Measurements from ENCODE around the gene SLC35E3. TPM values are rescaled to one million over a fixed set of nuclear protein-coding genes. Genes with fewer than 3 reads are reported as not detected.
A peak's percentile ranks its signal among the peaks of the same experiment; 100 is the strongest.

Gene SLC35E3
- 1 to 10 TPM; 2.8 to 6.9 (median 3.7) TPM for total RNA-seq

DNA sequence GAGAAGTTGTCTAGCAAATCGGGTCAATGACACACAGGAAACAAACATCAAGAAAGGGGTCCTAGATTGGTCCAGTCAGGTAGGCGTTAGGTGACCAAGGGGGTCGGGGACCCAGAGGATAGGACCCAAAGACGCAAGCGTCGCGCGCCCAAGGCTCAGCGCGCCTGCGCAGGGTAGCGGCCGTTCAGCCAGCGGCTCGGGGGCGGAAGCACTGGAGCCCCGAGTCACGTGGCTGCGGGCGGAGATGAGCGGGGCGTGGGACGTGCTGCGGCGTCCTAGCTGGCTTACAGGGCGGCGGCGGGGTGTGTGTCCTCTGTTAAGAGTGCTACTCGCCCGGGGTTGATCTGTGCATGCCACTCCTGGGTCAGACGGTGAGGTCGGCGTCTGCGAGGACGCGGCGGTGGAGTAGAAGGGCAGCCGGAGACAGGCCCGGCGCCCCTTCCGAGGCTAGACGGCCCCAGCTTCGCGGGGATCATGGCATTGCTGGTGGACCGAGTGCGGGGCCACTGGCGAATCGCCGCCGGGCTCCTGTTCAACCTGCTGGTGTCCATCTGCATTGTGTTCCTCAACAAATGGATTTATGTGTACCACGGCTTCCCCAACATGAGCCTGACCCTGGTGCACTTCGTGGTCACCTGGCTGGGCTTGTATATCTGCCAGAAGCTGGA lies at the start of gene SLC35E3:
Gene SLC35E3 (plus strand): TSS at position 273 of the 668 bp plus-strand sequence. CDS start 202 bp downstream, at position 475.
- ATAC-seq (ENCODE audit: low FRiP score) (peak; percentile 97), DNase-seq (ENCODE audit: low spot score) (peak; percentile 66)
- TF ChIP-seq, protein P1, sequence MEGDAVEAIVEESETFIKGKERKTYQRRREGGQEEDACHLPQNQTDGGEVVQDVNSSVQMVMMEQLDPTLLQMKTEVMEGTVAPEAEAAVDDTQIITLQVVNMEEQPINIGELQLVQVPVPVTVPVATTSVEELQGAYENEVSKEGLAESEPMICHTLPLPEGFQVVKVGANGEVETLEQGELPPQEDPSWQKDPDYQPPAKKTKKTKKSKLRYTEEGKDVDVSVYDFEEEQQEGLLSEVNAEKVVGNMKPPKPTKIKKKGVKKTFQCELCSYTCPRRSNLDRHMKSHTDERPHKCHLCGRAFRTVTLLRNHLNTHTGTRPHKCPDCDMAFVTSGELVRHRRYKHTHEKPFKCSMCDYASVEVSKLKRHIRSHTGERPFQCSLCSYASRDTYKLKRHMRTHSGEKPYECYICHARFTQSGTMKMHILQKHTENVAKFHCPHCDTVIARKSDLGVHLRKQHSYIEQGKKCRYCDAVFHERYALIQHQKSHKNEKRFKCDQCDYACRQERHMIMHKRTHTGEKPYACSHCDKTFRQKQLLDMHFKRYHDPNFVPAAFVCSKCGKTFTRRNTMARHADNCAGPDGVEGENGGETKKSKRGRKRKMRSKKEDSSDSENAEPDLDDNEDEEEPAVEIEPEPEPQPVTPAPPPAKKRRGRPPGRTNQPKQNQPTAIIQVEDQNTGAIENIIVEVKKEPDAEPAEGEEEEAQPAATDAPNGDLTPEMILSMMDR (IDR thresholded peaks at IDR 0.05), result no peak

DNA sequence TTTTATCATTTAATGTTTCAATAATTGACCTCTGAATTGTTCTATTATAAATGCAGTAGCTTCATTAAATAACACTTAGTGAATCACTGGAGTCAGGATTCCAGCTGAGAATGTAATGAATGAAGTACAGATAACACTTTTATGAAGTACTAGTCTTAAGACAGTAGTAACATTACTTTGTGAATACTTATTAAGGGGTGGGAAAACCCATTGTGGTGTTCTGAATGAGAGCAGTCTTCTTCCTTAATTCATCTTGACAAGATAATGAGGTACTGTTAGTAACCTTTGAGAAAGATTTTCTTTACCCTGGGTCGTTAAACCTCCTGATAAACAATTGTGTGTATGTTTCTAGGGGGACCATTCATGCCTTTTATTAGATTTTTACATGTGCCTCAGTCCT lies 46.5 kb upstream of the SLC35E3 start:
- DNase-seq (ENCODE audit: low spot score) (no peak), ATAC-seq (ENCODE audit: low FRiP score) (no peak)
- TF ChIP-seq, protein P1 (IDR thresholded peaks at IDR 0.05), result no peak

DNA sequence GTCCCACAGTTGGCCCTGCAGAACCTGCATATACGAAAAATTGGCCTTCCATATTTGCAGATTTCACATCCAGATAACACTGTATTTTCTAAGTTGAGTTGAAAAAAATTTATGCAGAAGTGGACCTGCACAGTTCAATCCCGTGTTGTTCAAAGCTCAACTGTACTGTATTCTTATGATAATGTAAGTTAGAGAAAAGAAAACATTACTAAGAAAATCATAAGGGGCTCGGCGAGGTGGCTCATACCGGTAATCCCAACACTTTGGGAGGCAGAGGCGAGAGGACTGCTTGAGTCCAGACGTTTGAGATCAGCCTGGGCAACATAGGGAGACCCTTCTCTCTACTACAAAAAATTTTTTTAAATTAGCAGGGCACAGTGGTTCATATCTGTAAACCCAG lies 18.2 kb upstream of the SLC35E3 start:
- TF ChIP-seq, protein P1 (IDR thresholded peaks at IDR 0.05), result no peak
- ATAC-seq (ENCODE audit: low FRiP score), result no peak
- no peak for DNase-seq (ENCODE audit: low spot score)

DNA sequence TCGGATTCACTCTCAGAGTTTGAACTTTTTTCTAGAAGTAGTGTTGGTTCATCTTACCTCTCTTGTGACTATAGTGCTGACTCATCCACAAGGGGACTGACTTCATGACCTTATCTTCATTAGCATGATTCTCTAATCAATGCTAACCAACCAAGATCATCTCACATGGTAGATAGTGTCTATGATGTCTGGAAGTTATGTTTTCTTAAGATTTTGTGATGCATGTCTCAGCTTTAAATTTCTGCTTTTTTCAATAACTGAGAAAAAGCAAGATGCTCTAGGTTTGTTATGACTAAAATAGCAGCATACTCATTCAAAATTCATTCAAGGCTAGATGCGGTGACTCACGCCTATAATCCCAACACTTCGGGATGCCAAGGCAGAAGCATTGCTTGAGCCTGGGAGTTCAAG lies 12.3 kb upstream of the SLC35E3 start:
- DNase-seq (ENCODE audit: low spot score) (no peak), ATAC-seq (ENCODE audit: low FRiP score) (no peak)
- TF ChIP-seq, protein P1 (IDR thresholded peaks at IDR 0.05), result no peak

DNA sequence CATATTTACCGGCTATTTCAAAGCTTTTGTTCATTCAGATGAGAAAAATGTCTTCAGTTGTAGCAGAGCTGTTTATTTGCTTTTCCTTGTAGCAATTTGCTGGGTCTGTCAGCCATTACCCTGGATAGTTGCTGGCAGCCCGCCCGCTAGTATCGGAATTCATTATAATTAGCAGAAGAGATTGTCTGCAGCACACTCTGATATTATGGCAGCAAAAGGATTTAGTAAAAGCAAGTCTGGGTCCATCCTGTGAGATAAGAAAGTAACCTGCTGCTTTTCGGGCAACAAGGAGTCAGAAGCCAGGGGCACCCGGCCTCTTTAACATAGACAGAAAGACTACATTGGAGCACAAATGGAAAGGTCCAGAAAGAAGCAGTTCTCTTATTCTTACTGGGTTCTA lies 6.1 kb upstream of the SLC35E3 start:
- TF ChIP-seq, protein P1 (IDR thresholded peaks at IDR 0.05), result no peak
- ATAC-seq (ENCODE audit: low FRiP score) (no peak), DNase-seq (ENCODE audit: low spot score) (no peak)

DNA sequence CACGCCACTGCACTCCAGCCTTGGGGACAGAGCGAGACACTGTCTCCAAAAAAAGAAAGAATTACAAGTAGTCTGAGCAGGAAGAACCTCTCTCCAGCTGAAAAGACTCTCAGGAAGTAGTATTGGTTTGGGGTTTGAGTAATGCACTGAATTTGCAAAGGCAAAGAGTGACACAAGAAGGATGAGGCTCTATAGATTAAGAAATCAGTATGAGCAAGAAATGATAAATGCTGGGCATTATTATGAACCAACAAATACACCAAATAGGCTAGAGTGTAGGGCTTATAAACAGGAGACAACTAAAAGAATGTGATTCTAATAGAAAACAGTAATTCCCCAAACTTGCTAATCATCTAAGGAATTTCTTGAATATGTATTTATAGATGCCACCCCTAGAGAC lies 2.6 kb upstream of the SLC35E3 start:
- DNase-seq (ENCODE audit: low spot score), result no peak
- no peak for ATAC-seq (ENCODE audit: low FRiP score)
- TF ChIP-seq, protein P1 (IDR thresholded peaks at IDR 0.05), result no peak

DNA sequence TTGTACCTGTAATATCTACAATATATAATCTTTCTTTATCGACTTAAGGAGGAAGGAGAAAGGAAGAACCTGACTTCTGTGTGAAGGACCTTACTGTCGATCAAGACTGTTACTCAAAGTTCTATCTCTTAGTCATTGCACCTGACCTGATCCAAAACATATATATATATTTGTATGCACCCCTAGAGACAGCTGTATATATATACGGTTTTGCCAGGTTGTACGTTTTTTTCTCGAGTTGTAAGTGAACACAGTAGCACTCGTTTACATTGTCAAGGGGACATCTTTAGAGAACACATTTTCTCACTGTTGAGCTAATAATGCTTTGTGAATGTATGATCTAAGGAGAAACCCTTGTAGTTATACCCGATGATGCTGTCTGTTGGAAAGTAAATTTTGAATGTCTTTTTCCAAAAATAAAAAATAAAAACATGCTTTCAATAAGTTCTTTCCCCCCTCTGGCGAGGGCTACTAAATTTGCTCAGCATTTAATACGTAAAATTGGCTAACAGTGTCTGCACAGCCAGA lies 536 bp upstream of the SLC35E3 start:
- ATAC-seq (ENCODE audit: low FRiP score) (no peak), DNase-seq (ENCODE audit: low spot score) (no peak)
- TF ChIP-seq, protein P1 (IDR thresholded peaks at IDR 0.05), result no peak

Measured in omental fat pad (tissue), 4 donors.